SK-N-SH treated with all-trans-retinoic acid at 6 μM for 48 hours (cell line): ENCODE measurements around the gene GPR55.

Source experiments
- GLIS3 ChIP-seq: fragments of 250-450 bp; sonication (Bioruptor Pico); IDR thresholded peaks from 2 replicates; pipeline ENCODE4 v1.5.0; 2020; ENCODE audit warnings: mild to moderate bottlenecking, moderate library complexity
- ZC3H10 ChIP-seq: fragments of 250-450 bp; sonication (Bioruptor Pico); IDR thresholded peaks from 2 replicates; pipeline ENCODE4 v1.5.1; 2021; ENCODE audit warnings: mild to moderate bottlenecking, moderate library complexity

DNA sequence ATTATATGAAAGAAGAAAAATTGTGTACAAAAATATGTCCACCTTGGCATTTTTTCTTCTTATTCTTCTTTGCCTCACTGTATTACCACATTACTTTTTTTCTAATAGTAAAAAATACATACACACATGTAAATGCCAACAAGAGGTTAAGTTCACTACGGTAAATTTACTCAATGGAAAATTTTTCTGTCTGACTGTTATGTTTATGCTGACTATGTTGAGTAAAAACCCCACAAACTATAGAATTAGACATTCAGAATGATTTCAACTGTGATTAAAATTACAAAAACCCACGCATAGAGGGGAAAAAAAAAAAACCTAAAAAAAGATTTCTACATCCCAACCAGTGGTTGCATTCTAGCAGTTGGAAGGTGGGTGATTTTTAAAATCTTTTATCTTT is 5.4 kb downstream of the GPR55 start:
- no peak for TF ChIP-seq ZC3H10 (CRISPR knock-in tag)
- no peak for TF ChIP-seq GLIS3 (CRISPR knock-in tag)
